HTR-8/SVneo (cell line): Measurements from ENCODE around the gene BCAR3.

Source experiments
- DNase-seq: peaks from one replicate; pipeline ENCODE4 v3.0.0; 2011; ENCODE audit warnings: low spot score, mixed read lengths; ENCODE audit not compliant: insufficient read length
- FAIRE-seq: peaks from 2 replicates; lab custom pipeline; 2011; peaks lifted over from hg19 to GRCh38; lab: Jason Lieb, UNC

Gene BCAR3

GRCh38 chr1:93526431-93526830, 155.2 kb downstream of the BCAR3 start:
- FAIRE-seq, result no peak

DNA sequence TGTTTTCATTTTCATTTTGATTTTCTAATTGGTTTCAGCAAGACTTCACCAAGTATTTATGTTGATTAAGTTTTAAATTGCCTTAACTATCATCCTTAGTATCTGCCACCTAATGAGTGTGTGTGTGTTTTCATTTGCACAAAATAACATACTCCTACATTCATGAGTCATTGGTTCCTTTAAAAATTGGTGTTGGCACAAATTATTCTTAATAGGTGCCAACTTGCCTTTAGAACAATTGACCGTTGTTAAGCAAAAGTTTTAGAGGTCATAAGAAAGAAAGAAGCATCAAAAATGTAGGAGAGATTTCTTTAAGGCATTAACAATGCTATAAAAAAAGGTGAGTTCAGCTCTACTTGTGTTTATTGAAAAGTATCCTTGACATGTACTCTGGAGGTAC, 156.2 kb downstream of the BCAR3 start:
- no peak for DNase-seq
- no peak for FAIRE-seq

More at GRCh38 chr1:93526431-93526830, 155.2 kb downstream of the BCAR3 start:
- DNase-seq, result no peak

DNA sequence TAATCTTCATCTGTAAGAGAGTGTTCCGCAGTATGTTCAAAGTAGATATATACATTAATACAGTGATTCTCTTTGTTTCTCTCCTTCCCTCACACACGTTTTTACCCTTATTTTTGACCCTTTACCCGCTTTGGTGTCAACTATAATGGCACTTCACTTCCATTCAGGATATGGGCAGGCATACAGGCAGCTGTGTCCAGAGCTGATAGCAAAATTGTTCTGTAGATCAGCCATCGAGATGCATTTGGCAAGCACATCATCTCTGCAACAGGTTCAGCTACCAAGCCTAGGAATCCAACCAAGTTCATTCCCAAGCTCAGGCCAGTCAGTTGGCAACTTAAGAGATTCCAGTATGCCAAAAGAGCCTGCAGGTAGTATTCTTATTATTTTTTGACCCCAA, 158.9 kb downstream of the BCAR3 start:
- no peak for DNase-seq
- FAIRE-seq, result no peak

GRCh38 chr1:93521618-93522017, 160.0 kb downstream of the BCAR3 start:
- no peak for FAIRE-seq

GRCh38 chr1:93519199-93519829, 162.3 kb downstream of the BCAR3 start:
- FAIRE-seq (no peak), DNase-seq (no peak)

More at GRCh38 chr1:93521618-93522017, 160.0 kb downstream of the BCAR3 start:
- no peak for DNase-seq

GRCh38 chr1:93518516-93518915, 163.1 kb downstream of the BCAR3 start:
- DNase-seq (no peak), FAIRE-seq (no peak)

DNA sequence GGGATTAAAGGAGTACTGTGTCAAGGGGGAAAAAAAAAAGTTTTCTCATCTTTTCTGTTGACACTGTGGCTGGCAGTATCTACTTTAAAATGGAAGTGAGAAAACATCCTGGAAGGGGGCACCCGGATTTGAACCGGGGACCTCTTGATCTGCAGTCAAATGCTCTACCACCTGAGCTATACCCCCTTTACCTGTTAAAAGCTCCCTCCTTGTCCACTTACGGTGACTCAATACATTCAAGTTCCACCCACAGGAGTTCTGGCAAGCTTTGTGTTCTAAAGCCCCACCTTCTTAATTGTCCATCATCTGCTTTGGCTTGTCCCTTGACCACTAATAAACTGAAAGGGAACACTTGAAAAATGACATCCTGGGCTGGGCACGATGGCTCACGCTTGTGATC, 165.5 kb downstream of the BCAR3 start:
- FAIRE-seq, result no peak
- no peak for DNase-seq
